Fibroblast of lung (primary cell): ENCODE data around the gene DDA1. TPM values are rescaled to one million over a fixed set of nuclear protein-coding genes. Genes with fewer than 3 reads are reported as not detected.
A peak's percentile ranks its signal among the peaks of the same experiment; 100 is the strongest.

Experiments
- DNase-seq, 2 donors: peaks; one replicate each; pipeline versions ENCODE4 v3.0.0 to v3.0.0-alpha.2; 2010; ENCODE audit warnings: low read depth in 2 of 2
- H2AFZ ChIP-seq: 2 replicates; pipeline ENCODE4 v1.5.1; 2012; ENCODE audit warnings: low read length, control low read depth, inconsistent platforms
- H3K27ac ChIP-seq: 2 replicates; pipeline ENCODE4 v1.5.1; 2011; ENCODE audit warnings: low read length, control low read depth; ENCODE audit not compliant: insufficient read depth
- H3K27me3 ChIP-seq: 2 replicates; pipeline ENCODE4 v1.5.1; 2011; ENCODE audit warnings: mild to moderate bottlenecking, low read length; ENCODE audit not compliant: control insufficient read depth, insufficient read depth
- H3K36me3 ChIP-seq: 2 replicates; pipeline ENCODE4 v1.5.1; 2011; ENCODE audit warnings: low read length; ENCODE audit not compliant: control insufficient read depth, insufficient read depth
- H3K4me1 ChIP-seq: 2 replicates; pipeline ENCODE4 v1.5.1; 2011; ENCODE audit warnings: low read length; ENCODE audit not compliant: control insufficient read depth, insufficient read depth; ENCODE audit errors: extremely low read depth
- H3K4me2 ChIP-seq: 2 replicates; pipeline ENCODE4 v1.5.1; 2011; ENCODE audit warnings: low read length, control low read depth; ENCODE audit not compliant: insufficient read depth; ENCODE audit errors: extremely low read depth
- H3K4me3 ChIP-seq, 4 experiments: fragments of 200-600 bp in 1 of 4; sonication (generic) in 1 of 4; replicated peaks in 1 of 4; 2 replicates each; pipeline ENCODE4 v1.5.1; 2011 to 2016; ENCODE audit warnings: low read length in 4 of 4, low read depth in 3 of 4, mild to moderate bottlenecking in 3 of 4, control low read depth in 2 of 4, inconsistent platforms in 1 of 4, mixed read lengths in 1 of 4; ENCODE audit not compliant: insufficient read depth in 1 of 4; ENCODE audit errors: control extremely low read depth in 1 of 4
- H3K79me2 ChIP-seq: 2 replicates; pipeline ENCODE4 v1.5.1; 2012; ENCODE audit warnings: mild to moderate bottlenecking, low read length, inconsistent platforms; ENCODE audit not compliant: control insufficient read depth, insufficient read depth
- H3K9ac ChIP-seq: 2 replicates; pipeline ENCODE4 v1.5.1; 2011; ENCODE audit warnings: mild to moderate bottlenecking, low read length, control low read depth; ENCODE audit not compliant: insufficient read depth
- H3K9me3 ChIP-seq: 2 replicates; pipeline ENCODE4 v1.5.1; 2012; ENCODE audit warnings: low read depth, low read length; ENCODE audit not compliant: control insufficient read depth, insufficient read depth
- H4K20me1 ChIP-seq: 2 replicates; pipeline ENCODE4 v1.5.1; 2011; ENCODE audit warnings: low read length; ENCODE audit not compliant: control insufficient read depth, insufficient read depth; ENCODE audit errors: extremely low read depth
- EZH2 ChIP-seq: IDR thresholded peaks from 2 replicates; pipeline ENCODE4 v1.5.1; 2012; ENCODE audit warnings: low read length, control low read depth, mild to moderate bottlenecking; ENCODE audit errors: missing control alignments
- polyA plus RNA-seq, 2 donors: library from polyadenylated mRNA; depleted of rRNA in 1 of 2; stranded (reverse) in 1 of 2; unstranded in 1 of 2; fragments of >200 nt; gene quantifications; 2 replicates each; pipeline ENCODE4 v1.2.1, GENCODE V29; 2011 to 2012; ENCODE audit warnings: missing spikeins in 1 of 2
- total RNA-seq: library from RNA; depleted of rRNA; stranded (reverse); fragments of >200 nt; gene quantifications from 2 replicates; pipeline ENCODE4 v1.2.1, GENCODE V29; 2014
- TF ChIP-seq, protein P1 (sequence below), 2 donors: IDR thresholded peaks in 1 of 2; conservative IDR thresholded peaks in 1 of 2; 1 replicate in 1 of 2; 2 replicates in 1 of 2; pipeline ENCODE4 v1.5.1; 2011 to 2012; ENCODE audit warnings: low read length in 2 of 2, control low read depth in 1 of 2, inconsistent platforms in 1 of 2, low read depth in 1 of 2, mild to moderate bottlenecking in 1 of 2

DDA1 gene
- total and polyA plus RNA-seq, 2 donors (not counting 1 experiment from before 2014, with no cell fraction given) = 17.7 to 42.6 TPM

DNA sequence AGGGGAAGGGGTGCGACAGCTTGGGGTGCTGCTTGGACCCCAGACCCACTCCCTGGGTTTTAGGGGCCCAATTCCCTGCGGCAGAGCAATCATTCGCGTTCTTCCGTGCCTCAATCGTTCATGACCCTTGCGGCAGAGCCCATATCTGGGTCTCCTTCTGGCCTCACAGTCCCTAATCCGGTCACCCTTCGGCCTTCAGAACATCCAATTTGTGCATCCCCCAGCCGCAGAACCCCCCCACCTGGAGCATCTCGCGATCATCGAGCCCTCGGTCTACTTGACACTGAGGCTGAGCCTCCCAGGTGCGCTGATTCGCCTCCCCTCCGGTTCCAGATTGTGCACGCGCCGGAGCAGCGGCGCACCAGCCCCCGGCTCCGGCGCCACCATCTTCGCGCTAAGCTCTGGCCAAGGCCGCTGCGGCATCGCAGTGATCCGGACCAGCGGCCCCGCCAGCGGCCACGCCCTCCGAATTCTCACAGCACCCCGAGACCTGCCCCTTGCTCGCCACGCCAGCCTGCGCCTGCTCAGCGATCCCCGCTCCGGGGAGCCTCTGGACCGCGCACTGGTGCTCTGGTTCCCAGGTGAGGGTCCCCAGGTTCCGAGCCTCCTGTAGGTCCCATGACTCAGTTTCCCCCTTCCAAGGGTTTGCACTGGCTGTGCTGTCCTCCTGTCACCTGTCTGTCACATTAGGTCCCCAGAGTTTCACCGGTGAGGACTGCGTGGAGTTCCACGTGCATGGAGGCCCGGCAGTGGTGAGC is 28.5 kb downstream of the DDA1 start:
- TF ChIP-seq, protein P1, sequence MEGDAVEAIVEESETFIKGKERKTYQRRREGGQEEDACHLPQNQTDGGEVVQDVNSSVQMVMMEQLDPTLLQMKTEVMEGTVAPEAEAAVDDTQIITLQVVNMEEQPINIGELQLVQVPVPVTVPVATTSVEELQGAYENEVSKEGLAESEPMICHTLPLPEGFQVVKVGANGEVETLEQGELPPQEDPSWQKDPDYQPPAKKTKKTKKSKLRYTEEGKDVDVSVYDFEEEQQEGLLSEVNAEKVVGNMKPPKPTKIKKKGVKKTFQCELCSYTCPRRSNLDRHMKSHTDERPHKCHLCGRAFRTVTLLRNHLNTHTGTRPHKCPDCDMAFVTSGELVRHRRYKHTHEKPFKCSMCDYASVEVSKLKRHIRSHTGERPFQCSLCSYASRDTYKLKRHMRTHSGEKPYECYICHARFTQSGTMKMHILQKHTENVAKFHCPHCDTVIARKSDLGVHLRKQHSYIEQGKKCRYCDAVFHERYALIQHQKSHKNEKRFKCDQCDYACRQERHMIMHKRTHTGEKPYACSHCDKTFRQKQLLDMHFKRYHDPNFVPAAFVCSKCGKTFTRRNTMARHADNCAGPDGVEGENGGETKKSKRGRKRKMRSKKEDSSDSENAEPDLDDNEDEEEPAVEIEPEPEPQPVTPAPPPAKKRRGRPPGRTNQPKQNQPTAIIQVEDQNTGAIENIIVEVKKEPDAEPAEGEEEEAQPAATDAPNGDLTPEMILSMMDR (conservative IDR thresholded peaks at IDR 0.05 in 1 of 2, IDR thresholded peaks at IDR 0.05 in 1 of 2; ENCODE audit: low read depth in 1 of 2, low read length in 2 of 2) = no peak
- no peak for TF ChIP-seq EZH2
- H2AFZ ChIP-seq = peak overlapping the region; percentile 77
- no peak for DNase-seq
- no peaks in the 10 kb centered on the region for H3K9me3 ChIP-seq
- H3K4me1 ChIP-seq = peaks cover 3% of the 10 kb centered on the region
- no peaks in the 10 kb centered on the region for H4K20me1 ChIP-seq
- no peaks in the 10 kb centered on the region for H3K27me3 ChIP-seq
- H3K9ac ChIP-seq = peak overlapping the region; percentile 54
- peak overlapping the region; percentile 82 for H3K4me2 ChIP-seq
- H3K4me3 ChIP-seq = peak overlapping the region; percentile 77 to 98 (median 88)
- H3K79me2 ChIP-seq = no peaks in the 10 kb centered on the region
- H3K27ac ChIP-seq = peak overlapping the region; percentile 29
- H3K36me3 ChIP-seq = peaks cover 3% of the 10 kb centered on the region

DNA sequence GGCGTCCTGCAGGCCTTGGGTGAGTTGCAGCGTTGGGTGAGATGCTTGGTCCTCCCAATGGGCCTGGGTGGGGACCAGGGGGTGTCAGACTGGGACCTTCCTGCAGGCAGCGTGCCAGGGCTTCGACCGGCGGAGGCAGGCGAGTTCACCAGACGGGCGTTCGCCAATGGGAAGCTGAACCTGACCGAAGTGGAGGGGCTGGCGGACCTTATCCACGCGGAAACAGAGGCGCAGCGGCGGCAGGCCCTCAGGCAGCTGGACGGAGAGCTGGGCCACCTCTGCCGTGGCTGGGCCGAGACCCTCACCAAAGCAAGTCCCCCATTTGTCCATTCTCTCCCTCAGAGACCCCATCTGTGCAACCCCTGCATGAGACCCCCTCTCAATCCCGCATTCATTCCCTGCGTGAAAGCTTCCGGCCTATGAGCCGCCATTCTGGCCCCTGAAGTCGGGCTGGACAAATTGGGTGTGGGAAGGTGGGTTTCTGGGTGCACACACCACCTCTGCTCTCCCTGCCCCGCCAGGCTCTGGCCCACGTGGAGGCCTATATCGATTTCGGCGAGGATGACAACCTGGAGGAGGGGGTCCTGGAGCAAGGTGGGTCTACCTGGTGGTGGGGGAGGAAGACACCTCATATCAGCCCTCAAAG is 29.2 kb downstream of the DDA1 start:
- Histone ChIP-seq H3K9me3 (no peaks in the 10 kb centered on the region), H3K27ac (no peak overlapping the region), H2AFZ (no peak overlapping the region), H4K20me1 (no peaks in the 10 kb centered on the region), H3K4me1 (peaks cover 3% of the 10 kb centered on the region), H3K4me3 (peak overlapping the region; percentile 77 to 98 (median 88)), H3K4me2 (peak overlapping the region; percentile 82), H3K36me3 (peaks cover 3% of the 10 kb centered on the region), H3K79me2 (no peaks in the 10 kb centered on the region), H3K27me3 (no peaks in the 10 kb centered on the region), H3K9ac (peak overlapping the region; percentile 54)
- TF ChIP-seq, protein P1 (conservative IDR thresholded peaks at IDR 0.05 in 1 of 2, IDR thresholded peaks at IDR 0.05 in 1 of 2; ENCODE audit: low read depth in 1 of 2, low read length in 2 of 2) = no peak
- TF ChIP-seq EZH2 = no peak
- DNase-seq = no peak

DNA sequence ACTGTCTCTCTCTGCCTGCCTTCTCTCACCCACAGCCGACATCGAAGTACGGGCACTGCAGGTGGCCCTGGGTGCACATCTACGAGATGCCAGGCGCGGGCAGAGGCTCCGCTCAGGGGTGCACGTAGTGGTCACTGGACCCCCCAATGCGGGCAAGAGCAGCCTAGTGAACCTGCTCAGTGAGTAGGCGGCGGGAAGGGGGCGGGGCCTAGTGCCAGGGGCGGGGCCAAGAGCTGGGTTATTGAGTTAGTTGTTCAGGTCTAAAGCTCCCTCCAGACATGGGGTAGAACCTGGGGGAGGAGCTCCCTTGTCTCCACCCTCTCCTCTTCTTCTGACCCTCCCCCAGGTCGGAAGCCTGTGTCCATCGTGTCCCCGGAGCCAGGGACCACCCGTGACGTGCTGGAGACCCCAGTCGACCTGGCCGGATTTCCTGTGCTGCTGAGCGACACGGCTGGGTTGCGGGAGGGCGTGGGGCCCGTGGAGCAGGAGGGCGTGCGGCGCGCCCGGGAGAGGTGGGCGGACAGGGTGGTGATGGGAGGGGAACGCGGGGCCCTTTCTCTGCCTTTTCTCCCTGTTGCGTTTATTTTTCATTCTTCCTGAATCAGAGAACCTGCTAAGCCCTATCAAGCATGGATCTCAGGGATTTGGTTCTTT is 29.9 kb downstream of the DDA1 start:
- no peak for DNase-seq
- Histone ChIP-seq H3K4me1 (peaks cover 3% of the 10 kb centered on the region), H3K9me3 (no peaks in the 10 kb centered on the region), H3K4me3 (no peak overlapping the region), H3K27ac (no peak overlapping the region), H2AFZ (no peak overlapping the region), H4K20me1 (no peaks in the 10 kb centered on the region), H3K4me2 (no peak overlapping the region), H3K9ac (no peak overlapping the region), H3K27me3 (no peaks in the 10 kb centered on the region), H3K36me3 (peaks cover 3% of the 10 kb centered on the region), H3K79me2 (no peaks in the 10 kb centered on the region)
- no peak for TF ChIP-seq EZH2
- TF ChIP-seq, protein P1 (conservative IDR thresholded peaks at IDR 0.05 in 1 of 2, IDR thresholded peaks at IDR 0.05 in 1 of 2; ENCODE audit: low read depth in 1 of 2, low read length in 2 of 2) = no peak
